T-helper 1 cell treated with Interleukin-12 subunit alpha and Interleukin-12 subunit beta and Interleukin-4 antibody, amounts not matched to agents 30 ng/mL and 1 ng/mL, for 36 hours (primary cell): ENCODE measurements around the gene ZNF587B. TPM values are rescaled to one million over a fixed set of nuclear protein-coding genes. Genes with fewer than 3 reads are reported as not detected.
"Not testable (repeated sequence)": the region's sequence is repeated elsewhere in the genome, so short reads cannot be mapped to it uniquely, and the experiment has no call there.

Experiments
- intact Hi-C: fragments of 100-400 bp; cut with micrococcal nuclease; formaldehyde crosslinking; loops from one replicate; pipeline ENCODE4 v1.15.1; 2024
- total RNA-seq: library from RNA; stranded (reverse); gene quantifications from 2 replicates; pipeline ENCODE4 v1.2.3, GENCODE V29; 2022

ZNF587B gene
- total RNA-seq, 1 donor from 2014 or later = 22.2 TPM

DNA sequence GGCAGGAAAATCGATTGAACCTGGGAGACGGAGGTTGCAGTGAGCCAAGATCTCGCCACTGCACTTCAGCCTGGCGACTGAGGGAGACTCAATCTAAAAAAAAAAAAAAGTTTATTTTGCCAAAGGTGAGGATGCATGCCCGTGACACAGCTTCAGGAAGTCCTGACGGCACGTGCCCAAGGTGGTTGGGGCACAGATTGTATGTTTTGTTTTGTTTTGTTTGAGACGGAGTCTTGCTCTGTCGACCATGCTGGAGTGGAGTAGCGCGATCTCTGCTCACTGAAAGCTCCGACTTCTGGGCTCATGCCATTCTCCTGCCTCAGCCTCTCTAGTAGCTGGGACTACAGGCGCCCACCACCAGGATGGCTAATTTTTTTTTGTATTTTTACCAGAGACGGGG lies 12.1 kb upstream of the ZNF587B start:
- intact Hi-C loops = loop anchor here (2.0 to 10.0 kb wide), 3 partner anchors 433 to 1503 kb away; partner anchors contain the start of genes RPS5, ZNF548, ZNF837 and ZSCAN5A

DNA sequence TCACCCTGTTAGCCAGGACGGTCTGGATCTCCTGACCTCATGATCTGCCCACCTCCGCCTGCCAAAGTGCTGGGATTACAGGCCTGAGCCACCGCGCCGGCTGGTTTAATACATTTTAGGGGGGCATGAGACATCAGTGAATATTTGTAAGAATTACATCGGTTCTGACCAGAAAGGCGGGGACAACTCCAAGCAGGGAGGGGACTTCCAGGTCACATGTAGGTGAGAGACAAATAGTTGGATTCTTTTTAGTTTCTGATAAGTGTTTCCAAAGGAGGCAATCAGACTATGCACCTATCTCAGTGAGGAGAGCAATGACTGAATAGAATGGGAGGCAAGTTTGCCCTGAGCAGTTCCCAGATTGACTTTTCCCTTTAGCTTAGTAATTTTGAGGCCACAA lies 11.7 kb upstream of the ZNF587B start:
- intact Hi-C loops = loop anchor here (2.0 to 10.0 kb wide), 3 partner anchors 434 to 1504 kb away; partner anchors contain the start of genes RPS5, ZNF548, ZNF837 and ZSCAN5A

DNA sequence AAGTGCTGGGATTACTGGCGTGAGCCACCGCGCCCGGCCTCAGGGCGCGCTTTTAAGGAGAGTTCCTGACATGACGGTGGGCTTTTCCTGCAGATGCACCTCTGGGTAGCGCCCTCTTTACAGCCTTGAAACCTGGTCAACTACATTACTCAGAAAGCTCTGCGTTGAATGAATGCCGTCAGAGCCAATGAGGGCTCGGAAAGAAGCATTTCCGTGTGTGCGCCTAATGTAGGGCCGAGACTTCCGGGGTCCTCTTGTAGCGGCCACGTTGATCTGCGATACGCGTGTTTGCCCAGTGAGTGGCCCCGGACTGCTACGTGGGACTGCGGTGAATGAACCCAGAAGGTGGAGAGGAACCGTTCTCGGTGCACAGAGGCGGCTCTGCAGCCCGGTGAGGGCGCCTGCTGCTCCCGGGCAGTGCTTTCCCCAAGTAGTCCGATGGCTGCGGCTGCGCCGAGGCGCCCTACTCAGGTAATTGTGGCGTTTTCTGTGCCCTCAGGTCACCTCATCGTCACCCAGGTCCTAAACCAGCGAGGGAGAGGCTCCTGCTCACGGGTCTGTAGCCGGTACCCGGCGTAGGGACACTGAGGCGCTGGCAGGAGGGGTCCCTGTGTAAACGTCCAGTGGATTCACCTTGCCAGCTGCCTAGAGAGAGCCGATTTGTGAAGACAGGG lies 10.5 kb upstream of the ZNF587B start:
- intact Hi-C loops = loop anchor here (1.0 to 10.0 kb wide), 15 partner anchors 30 to 1505 kb away; partner anchors contain the start of genes RPS5, ZBTB45, ZNF416 and ZNF530

GRCh38 chr19:57820599-57820998 lies 9.5 kb upstream of the ZNF587B start:
- intact Hi-C loops = no loop called here

GRCh38 chr19:57821095-57821494 lies 9.0 kb upstream of the ZNF587B start:
- intact Hi-C loops = not testable (repeated sequence)

DNA sequence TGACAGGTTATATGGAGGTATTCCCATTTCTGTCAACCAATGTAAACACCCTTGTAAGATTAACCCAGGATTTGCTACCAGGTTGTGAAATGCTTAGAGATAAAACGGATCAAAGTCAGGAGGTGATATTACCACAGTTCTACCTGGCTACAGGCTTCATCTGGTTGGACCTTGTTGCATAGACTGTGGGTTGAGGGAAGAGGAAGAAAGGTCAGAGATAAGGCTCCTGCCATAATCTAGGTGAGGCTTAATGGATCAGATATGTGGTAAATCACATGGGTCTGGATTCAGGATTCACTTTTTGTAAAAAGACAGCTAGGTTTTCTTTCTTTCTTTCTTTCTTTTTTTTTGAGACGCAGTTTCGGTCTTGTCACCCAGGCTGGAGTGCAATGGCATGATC lies 8.6 kb upstream of the ZNF587B start:
- intact Hi-C loops = not testable (repeated sequence)

GRCh38 chr19:57823155-57823554 lies 6.9 kb upstream of the ZNF587B start:
- intact Hi-C loops = not testable (repeated sequence)

- intact Hi-C loops = not testable (repeated sequence)
Observed at GRCh38 chr19:57823608-57824007, 6.5 kb upstream of the ZNF587B start.

DNA sequence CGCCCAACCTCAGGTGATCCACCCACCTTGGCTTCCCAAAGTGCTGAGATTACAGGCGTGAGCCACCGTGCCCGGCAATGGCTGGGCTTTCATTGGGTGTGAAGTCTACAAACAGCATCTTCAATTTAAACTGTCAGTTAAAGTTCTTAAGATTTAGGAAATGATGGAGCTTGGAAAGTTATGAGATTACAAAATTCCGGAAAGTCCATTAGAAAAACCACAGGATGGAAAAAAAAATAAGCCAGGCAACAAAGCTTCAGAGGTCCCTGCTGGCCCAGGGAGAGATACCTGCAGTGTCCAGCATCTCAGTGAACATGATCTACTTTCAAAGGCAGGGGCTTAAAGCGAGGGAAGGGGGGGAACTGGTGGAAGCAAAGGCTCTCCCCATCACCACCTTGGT lies 4.6 kb upstream of the ZNF587B start:
- intact Hi-C loops = no loop called here

GRCh38 chr19:57829316-57829715 lies 783 bp upstream of the ZNF587B start:
- intact Hi-C loops = no loop called here

DNA sequence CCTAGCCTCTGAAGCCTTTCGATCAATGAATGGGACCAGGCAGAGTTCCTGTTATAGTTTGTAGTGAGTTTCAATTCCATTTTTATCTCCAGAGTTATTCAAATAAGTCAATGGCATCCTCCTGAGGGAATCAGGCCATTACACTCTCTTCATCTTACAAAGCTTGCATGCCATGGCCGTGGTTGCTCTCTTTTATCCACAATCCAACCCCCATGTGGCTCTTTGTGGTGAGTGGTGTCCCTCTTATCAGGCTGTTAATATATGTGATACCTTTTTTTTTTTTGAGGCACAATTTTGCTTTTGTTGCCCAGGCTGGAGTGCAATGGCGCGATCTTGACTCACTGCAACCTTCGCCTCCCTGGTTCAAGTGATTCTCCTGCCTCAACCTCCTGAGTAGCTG lies 6.9 kb downstream of the ZNF587B start:
- intact Hi-C loops = not testable (repeated sequence)

GRCh38 chr19:57838622-57839191 lies 8.6 kb downstream of the ZNF587B start:
- intact Hi-C loops = not testable (repeated sequence)

GRCh38 chr19:57841122-57841763 lies 11.1 kb downstream of the ZNF587B start:
- intact Hi-C loops = no loop called here

DNA sequence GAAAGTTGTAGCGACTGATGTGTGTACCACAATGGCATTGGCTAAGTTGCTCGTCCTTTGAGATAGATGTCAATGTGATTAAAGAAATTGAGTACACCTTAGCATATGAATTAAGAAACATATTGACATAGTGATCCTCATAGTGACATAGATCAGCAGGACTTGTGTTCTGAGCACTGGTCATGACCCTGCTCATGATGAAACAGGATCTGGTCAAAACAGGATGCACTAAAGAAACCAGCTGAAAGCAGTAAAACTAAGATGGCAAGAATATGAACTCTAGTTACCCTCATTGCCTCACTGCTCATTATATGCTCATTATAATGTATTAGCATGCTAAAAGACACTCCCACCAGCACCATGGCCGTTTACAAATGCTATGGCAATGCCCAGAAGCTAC lies 17.1 kb downstream of the ZNF587B start:
- intact Hi-C loops = not testable (repeated sequence)

GRCh38 chr19:57849162-57849665 lies 19.1 kb downstream of the ZNF587B start:
- intact Hi-C loops = loop anchor here (1.0 to 2.0 kb wide), 7 partner anchors 30 to 290 kb away; partner anchors contain the start of genes ZNF211, ZNF550, ZNF552 and ZNF606

GRCh38 chr19:57849666-57850473 lies 19.8 kb downstream of the ZNF587B start, which contains the start of gene ZNF587:
Gene ZNF587, plus strand, starts transcription at chr19:57849859. Its CDS starts 180 bp downstream, at chr19:57850039.
- intact Hi-C loops = loop anchor here (1.0 to 2.0 kb wide), 8 partner anchors 31 to 291 kb away; partner anchors contain the start of genes ZNF211, ZNF550, ZNF552 and ZNF586

DNA sequence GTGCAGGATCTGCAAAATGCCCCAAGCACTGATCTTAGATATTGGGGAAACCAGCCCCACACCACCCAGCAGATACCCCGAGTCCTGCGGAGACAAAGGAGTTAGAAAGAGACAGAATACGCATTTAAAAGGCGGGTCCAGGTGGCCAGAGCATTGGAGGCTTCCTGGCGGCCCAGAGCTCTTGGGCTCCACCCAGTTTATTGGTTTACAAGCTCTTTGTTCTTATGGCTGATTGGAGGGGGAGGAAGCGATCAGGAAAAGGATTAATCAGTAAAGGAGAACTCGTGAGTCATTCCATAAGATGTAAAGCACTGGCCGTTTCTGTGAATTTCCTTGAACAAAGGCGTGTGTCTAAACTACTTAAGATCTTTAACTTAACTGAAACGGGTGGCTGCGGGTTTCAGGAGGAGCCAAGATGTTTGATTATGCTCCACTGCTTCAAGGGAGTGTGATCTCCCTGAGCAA lies 20.5 kb downstream of the ZNF587B start:
- intact Hi-C loops = loop anchor here (2.0 kb wide), 1 partner anchor 82 kb away; the partner anchor contains the start of gene ZNF586

GRCh38 chr19:57851812-57852603 lies 21.9 kb downstream of the ZNF587B start:
- intact Hi-C loops = loop anchor here (2.0 kb wide), 1 partner anchor 83 kb away; the partner anchor contains the start of gene ZNF586

DNA sequence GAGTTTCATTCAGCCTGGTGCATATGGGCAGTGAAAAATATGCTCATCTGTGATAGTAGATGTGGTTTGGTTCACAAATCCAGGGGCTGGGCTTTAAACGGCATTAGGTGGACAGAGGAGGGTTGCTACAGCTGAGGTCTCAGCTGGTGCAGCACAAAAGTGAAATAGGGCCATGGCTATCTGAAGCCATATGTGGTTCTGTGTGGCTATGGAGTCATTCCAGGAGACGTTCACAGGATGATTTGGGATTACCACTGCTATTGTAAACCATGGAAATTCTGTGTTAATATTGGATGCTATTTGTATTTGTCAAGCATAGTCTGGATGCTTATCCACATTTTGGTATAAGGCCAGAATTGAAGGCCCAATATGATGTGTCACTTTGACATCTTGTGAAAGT lies 24.0 kb downstream of the ZNF587B start:
- intact Hi-C loops = not testable (repeated sequence)

DNA sequence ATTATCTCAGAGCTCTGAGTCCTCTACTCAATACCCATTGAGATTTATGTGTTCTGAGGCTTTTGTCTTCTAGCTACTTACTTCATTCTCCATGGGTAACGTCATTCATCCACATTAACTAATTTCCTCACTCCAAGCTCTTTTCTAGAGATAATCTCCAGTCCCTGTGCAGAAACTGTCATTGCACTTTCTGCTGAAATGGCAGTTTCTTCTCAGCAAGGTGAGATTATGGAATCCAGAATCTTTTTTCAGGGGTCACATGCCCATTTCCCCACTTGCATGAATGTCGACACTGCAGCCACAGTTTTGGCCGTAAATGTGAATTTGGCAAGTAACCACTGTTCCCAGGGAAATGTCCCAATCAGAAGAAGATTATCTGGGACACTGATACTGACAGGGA lies 32.3 kb downstream of the ZNF587B start:
- intact Hi-C loops = not testable (repeated sequence)
